Gastrocnemius medialis (tissue), 4 donors: ENCODE data around the gene NDUFA13.

ENCODE experiments used
- POLR2A ChIP-seq, 2 donors: fragments of 450-650 bp; IDR thresholded peaks; one replicate each; pipeline ENCODE4 v1.6.1; 2017; ENCODE audit warnings: antibody characterized with exemption in 2 of 2, mild to moderate bottlenecking in 2 of 2, moderate library complexity in 2 of 2
- TF ChIP-seq, protein P1 (sequence below), 5 experiments: fragments of 450-650 bp in 3 of 5; fragments of 200-600 bp in 2 of 5; sonication (generic) in 2 of 5; IDR thresholded peaks in 4 of 5; conservative IDR thresholded peaks in 1 of 5; 1 replicate in 4 of 5; 2 replicates in 1 of 5; pipeline ENCODE4 v1.5.1; 2016 to 2019; ENCODE audit warnings: antibody characterized with exemption in 5 of 5, mild to moderate bottlenecking in 3 of 5, moderate library complexity in 3 of 5

DNA sequence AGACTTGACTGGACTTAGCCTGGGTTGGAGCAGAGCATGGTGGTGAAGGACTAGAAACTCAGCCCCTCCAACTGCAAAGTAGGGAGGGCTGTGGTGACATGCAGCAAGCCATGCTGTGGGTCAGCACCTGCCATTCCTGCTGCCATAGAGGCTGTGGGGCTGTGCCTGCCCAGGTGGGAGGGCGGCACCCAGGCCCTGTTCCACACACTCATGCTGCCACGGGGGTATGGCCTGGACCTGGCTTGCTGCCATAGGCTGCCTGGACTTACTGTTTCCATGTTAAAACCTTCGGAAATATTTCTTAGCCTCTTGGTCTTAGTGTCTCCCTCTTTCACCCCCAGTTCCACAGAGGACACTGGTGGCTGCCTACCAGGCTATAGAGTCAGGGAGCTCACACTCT lies 51.4 kb downstream of the NDUFA13 start:
- TF ChIP-seq, protein P1, sequence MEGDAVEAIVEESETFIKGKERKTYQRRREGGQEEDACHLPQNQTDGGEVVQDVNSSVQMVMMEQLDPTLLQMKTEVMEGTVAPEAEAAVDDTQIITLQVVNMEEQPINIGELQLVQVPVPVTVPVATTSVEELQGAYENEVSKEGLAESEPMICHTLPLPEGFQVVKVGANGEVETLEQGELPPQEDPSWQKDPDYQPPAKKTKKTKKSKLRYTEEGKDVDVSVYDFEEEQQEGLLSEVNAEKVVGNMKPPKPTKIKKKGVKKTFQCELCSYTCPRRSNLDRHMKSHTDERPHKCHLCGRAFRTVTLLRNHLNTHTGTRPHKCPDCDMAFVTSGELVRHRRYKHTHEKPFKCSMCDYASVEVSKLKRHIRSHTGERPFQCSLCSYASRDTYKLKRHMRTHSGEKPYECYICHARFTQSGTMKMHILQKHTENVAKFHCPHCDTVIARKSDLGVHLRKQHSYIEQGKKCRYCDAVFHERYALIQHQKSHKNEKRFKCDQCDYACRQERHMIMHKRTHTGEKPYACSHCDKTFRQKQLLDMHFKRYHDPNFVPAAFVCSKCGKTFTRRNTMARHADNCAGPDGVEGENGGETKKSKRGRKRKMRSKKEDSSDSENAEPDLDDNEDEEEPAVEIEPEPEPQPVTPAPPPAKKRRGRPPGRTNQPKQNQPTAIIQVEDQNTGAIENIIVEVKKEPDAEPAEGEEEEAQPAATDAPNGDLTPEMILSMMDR (IDR thresholded peaks at IDR 0.05 in 4 of 5, conservative IDR thresholded peaks at IDR 0.05 in 1 of 5): no peak
- no peak for TF ChIP-seq POLR2A (IDR thresholded peaks at IDR 0.05)
